ENCODE data around the gene FPR3.
"Not testable (repeated sequence)": the region's sequence is repeated elsewhere in the genome, so short reads cannot be mapped to it uniquely, and the experiment has no call there.

DNA sequence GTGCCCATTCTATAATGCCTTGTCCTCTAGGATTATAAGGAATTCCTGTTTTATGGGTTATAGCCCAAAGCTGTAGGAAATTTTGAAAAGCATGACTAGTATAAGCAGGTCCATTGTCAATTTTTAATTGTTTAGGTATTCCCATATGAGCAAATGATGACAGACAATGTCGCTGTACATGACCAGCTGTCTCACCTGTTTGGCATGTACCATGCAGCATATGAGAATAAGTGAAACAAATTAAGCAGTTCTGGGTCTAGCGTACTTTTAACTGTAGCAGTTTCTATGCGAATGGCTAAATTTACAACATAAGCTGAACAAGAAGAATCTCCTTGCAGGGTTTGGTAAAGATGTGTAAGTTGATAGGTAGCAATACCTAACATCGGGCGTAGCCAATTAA lies 11.6 kb downstream of the FPR3 start:
- TF ChIP-seq, protein P1, sequence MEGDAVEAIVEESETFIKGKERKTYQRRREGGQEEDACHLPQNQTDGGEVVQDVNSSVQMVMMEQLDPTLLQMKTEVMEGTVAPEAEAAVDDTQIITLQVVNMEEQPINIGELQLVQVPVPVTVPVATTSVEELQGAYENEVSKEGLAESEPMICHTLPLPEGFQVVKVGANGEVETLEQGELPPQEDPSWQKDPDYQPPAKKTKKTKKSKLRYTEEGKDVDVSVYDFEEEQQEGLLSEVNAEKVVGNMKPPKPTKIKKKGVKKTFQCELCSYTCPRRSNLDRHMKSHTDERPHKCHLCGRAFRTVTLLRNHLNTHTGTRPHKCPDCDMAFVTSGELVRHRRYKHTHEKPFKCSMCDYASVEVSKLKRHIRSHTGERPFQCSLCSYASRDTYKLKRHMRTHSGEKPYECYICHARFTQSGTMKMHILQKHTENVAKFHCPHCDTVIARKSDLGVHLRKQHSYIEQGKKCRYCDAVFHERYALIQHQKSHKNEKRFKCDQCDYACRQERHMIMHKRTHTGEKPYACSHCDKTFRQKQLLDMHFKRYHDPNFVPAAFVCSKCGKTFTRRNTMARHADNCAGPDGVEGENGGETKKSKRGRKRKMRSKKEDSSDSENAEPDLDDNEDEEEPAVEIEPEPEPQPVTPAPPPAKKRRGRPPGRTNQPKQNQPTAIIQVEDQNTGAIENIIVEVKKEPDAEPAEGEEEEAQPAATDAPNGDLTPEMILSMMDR (IDR thresholded peaks at IDR 0.05; ENCODE audit: insufficient read depth, low read length) = not testable (repeated sequence)
- TF ChIP-seq POLR2AphosphoS5 (IDR thresholded peaks at IDR 0.05; ENCODE audit: low read depth); SPI1 (IDR thresholded peaks at IDR 0.05; ENCODE audit: borderline replicate concordance, low read depth); GABPA (IDR thresholded peaks at IDR 0.05; ENCODE audit: low read depth): not testable (repeated sequence)
